GM18502 (cell line): ENCODE data around the gene CHRM2.

Source experiments
- ATAC-seq: cut with Tn5 transposase; IDR thresholded peaks from one replicate; pipeline ENCODE4 v1.9.1; 2021; ENCODE audit warnings: mild to moderate bottlenecking; ENCODE audit not compliant: unreplicated experiment, poor library complexity

Gene CHRM2

GRCh38 chr7:136953386-136953785 is 84.9 kb downstream of the CHRM2 start:
- no peak for ATAC-seq

- no peak for ATAC-seq
These were observed 87.8 kb downstream of the CHRM2 start for GRCh38 chr7:136956232-136956631.

GRCh38 chr7:136956671-136957070 is 88.2 kb downstream of the CHRM2 start:
- ATAC-seq = no peak

DNA sequence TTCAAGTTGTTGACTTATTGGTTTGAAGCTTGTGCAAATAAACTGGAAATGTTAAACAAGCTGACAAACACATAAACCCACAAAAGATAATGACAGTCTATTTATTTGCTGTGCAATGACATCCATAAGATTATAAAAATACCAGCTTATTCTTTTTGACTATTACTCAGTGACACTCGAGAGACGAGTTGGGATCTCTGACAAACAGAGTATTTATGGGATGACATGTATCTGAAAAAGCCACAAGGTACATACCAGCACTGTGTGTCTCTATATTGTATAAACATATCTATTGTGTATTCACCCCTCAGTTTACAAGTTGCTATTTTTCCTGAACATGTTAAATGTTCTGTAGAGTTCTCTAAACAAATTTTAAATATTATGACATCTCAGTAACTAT is 88.9 kb downstream of the CHRM2 start:
- ATAC-seq = no peak

- no peak for ATAC-seq
These were observed 89.6 kb downstream of the CHRM2 start for GRCh38 chr7:136958016-136958415.

GRCh38 chr7:136964347-136964746 is 95.9 kb downstream of the CHRM2 start:
- no peak for ATAC-seq

DNA sequence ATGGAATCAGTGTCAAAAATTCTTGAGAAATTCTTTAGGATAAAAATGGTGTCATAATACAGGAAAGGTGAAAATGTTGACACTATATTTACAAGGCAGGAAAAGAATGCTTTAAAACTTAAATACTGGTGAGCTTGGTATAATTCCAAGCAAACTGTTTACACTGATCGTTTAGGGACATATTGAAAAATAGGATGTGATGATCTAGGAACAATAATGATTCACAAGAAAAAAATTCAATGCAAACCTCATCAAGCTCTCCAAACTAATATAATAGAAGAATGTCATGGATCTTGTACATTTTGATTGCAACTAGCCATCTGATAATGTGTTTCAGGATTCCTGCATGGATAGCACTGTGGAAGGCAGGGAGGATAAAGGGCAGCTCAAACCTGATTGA is 98.4 kb downstream of the CHRM2 start:
- ATAC-seq = no peak

DNA sequence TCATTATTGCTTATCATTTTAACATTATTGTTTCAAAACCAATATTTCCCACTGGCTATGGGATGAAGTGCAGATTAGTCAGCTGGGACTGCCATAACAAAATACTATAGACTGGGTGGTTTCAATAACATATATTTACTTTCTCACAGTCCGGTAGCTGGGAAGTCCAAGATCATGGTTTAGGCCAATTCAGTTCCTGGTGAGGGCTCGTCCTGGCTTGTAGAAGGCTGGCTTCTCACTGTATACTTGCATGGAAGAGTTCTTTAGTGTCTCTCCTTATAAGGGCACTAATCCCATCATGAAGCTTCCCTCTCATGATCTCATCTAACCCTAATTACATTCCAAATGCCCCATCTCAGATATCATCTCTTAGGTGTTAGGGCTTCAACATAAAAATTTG is 101.3 kb downstream of the CHRM2 start:
- no peak for ATAC-seq

DNA sequence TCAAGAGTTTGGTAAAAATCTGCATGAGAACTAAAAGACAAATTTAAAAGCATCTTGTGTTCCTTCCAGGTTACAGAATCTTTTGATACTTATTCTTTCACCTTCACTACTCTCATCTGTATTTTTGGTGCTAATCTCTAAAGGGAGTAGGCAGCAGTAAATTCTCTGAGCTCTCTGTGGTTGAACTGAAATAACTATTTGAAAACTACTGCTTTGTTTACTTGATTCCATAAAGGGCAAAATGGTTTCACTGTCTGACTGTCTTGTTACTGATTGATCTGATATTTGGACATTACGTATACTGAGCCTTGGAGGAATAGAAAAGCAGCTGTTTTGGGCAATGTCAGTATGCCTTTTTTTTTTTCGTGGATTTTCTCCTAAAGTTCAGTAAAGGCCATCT is 103.3 kb downstream of the CHRM2 start:
- ATAC-seq = no peak

DNA sequence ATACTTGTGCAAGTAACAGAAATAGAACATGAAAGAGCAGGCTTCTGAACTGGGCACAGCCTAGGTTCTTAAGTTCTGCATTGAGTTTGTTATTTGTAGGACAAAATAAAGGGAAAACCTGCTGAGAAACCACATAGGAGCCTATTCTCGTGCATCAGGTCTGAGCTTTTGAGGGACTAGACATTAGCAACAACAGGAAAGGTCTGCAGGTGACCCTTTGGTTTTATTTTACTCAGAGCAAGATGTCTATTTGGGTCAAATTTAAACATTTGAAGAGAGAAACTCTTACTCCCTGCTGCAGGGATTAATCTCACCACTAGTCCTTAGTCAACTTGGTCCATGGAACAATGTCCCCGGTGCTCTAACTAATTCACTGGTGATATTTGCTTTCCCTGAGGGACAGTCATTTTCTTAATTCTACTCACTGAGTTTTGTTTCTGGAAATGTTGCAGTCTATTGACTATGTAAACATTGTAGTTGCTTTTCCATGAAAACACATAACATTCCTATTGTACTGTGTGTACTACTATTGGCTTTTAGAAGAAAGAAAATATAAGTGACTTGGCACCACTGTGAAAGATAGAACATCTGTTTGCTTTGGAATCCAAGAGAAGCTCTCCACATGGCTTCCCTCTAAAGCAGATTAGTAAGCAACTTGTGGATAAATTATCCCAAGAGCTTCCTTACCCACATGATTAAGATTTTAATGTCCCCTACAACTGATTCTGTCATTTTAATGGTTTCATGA is 108.2 kb downstream of the CHRM2 start:
- no peak for ATAC-seq

- no peak for ATAC-seq
These were observed 124.9 kb downstream of the CHRM2 start for GRCh38 chr7:136993377-136993776.

DNA sequence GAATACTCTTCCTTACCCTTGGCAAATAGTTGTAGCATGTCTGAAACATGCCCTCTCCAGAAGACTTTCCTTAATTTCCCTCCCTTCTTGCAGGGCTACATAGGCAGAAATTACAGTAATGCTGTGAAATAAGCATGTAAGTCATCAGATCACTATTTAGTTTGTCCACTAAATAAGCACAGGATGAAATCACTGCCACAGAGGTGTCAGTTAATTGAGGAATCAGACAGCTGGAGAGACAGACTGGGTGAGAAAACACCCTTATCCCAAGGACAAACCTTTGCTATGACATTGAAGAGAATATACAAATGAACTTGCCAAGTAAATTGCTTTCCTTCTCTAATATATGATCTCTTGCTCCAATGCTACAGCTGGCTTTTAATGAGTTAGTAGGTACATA is 129.3 kb downstream of the CHRM2 start:
- ATAC-seq = no peak

GRCh38 chr7:136998495-136998894 is 130.0 kb downstream of the CHRM2 start:
- no peak for ATAC-seq

DNA sequence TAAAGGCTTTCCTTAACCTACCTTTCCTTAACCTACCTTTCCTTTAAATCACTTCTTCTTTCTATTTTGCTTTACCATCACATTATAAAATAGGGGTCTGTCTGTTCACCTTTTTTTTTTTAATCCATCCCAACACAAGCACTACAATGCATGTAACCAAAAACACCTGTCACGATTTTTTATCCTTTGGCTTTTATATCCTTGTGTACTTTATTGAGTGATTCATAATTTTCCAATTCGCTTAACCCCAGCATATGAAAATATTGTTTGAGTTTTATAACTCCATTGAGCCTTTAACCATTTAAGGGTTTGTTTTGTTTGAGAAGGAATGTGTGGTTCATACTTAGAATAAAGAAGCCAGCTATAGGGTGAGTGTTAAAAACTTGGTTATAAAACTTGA is 132.2 kb downstream of the CHRM2 start:
- no peak for ATAC-seq

DNA sequence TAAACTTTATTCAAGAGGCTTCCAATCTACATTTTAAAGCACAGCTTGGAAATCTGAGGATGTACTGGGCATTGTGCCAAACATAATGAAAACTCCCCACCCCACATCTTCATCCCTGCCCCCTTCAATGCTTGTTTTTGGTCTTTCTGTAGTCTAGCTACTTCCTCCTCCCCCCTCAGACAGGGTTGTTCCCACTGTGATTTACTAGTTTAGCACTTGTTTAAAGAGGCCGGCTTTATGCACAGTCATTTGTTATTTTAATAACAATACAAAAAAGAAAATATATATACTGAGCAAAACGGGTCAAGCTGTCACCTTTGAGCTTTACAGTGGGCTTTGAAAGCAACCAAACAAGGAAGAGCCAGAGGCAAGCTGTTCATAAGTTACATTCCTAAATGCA is 132.6 kb downstream of the CHRM2 start:
- ATAC-seq = no peak

- ATAC-seq = no peak
These were observed 133.0 kb downstream of the CHRM2 start for GRCh38 chr7:137001478-137001877.

- ATAC-seq = no peak
These were observed 134.6 kb downstream of the CHRM2 start for GRCh38 chr7:137003086-137003485.

- no peak for ATAC-seq
These were observed 135.1 kb downstream of the CHRM2 start for GRCh38 chr7:137003566-137003965.

DNA sequence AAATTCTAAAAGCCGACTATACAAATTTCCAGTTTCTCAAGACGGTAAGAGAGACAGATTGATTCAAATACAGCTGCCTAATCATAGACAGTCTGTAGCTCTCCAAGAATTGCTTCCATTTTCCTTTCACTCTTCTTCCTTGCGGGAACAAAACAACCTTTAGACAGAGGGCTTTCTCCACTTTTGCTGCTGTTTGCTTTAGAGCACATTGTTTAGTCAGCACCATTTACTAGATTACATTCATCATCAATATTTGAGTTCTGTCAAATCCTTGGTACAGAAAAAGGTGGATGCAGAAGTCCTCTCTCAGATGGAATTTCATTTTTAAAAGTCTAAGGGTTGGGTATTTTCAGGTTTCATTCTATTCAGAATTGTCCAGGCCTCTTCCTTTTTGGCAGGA is 137.4 kb downstream of the CHRM2 start:
- ATAC-seq = no peak

DNA sequence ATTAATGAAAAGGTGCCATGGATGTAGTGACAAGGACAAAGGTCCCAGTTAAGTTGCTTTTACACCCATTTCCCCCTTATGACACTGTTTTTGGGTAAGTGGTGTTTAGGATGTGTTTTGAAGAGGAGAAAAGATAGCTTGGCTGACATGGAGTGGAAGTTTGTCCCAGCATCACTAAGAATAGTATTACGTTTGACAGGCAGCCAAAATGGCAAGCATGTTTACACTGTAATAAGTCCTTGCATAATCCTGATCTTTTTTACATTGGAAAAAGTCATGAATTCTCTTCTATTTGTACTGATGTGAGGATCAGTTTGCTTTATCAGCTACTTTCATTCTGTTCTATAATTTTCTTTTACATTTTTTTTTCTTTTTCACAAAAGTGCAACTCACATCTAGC is 137.8 kb downstream of the CHRM2 start:
- no peak for ATAC-seq

DNA sequence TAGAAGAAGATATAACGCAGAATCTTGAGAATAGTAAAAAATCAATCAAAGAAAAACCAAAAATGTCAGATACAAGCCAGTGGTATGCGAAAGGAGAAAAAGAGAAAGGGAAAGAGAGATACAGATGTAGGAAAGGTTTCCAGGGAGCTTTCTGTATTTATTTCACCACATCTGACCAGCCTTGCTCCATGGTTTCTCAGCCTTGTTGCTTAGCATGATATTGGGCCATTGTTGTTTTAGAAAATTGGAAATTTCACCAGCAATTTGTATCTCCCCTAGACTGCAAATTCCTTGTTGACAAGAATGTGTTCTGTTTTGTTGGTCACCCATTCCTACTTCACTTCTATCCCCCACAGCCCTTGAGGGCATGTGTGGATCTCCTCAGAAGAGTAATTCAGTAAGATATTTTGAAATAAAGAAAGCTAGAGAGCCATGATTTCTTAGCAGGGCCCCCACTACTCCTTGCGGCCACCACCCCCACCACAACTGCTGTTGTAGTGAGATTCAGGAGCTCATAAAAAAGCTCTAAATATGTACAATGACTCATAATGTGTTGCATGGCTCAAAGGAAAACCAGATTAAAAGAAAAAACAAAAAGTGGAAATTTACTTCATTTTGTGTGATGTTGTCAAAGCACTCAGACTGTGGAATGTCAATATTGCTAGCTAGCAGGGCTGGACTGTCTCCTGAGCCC is 138.7 kb downstream of the CHRM2 start:
- ATAC-seq = no peak

DNA sequence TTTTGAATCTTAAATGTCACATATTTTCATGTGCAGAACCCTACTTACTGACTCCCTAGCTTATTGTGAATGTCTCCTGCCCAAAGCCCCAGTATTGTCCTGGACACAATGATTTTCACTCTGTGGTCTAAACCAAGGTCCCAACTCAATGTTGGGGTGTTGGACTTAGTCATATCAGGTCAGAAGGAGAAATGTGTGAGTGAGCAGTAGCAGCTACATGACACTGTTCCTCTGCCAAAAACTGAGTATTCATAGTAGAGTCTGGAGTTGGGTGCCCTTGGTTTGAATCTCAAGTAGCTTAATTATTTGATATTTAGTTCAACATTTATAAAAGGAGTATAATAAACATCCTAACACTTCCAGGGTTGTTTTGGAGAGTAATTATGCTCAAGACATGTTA is 141.0 kb downstream of the CHRM2 start:
- no peak for ATAC-seq
